Activated naive CD8-positive, alpha-beta T cell treated with anti-CD3 and anti-CD28 coated beads for 36 hours (primary cell): ENCODE data around the gene RAB26. TPM values are rescaled to one million over a fixed set of nuclear protein-coding genes. Genes with fewer than 3 reads are reported as not detected.
"Not testable (repeated sequence)": the region's sequence is repeated elsewhere in the genome, so short reads cannot be mapped to it uniquely, and the experiment has no call there.

Experiments used
- DNase-seq: peaks from one replicate; pipeline ENCODE4 v3.0.0; 2021
- H3K27ac Mint-ChIP-seq: one replicate; pipeline ENCODE4 v1.8.0; 2022; ENCODE audit warnings: mild to moderate bottlenecking, moderate library complexity, mixed read lengths
- H3K27me3 Mint-ChIP-seq: one replicate; pipeline ENCODE4 v1.8.0; 2022; ENCODE audit warnings: mild to moderate bottlenecking, mixed read lengths
- H3K36me3 Mint-ChIP-seq: one replicate; pipeline ENCODE4 v1.8.0; 2021; ENCODE audit warnings: mild to moderate bottlenecking, mixed read lengths
- H3K4me1 Mint-ChIP-seq: one replicate; pipeline ENCODE4 v1.8.0; 2021; ENCODE audit warnings: mixed read lengths
- H3K4me3 Mint-ChIP-seq: one replicate; pipeline ENCODE4 v1.8.0; 2022; ENCODE audit warnings: mild to moderate bottlenecking, moderate library complexity, mixed read lengths
- H3K9me3 Mint-ChIP-seq: one replicate; pipeline ENCODE4 v1.8.0; 2022; ENCODE audit warnings: mixed read lengths
- total RNA-seq, 2 experiments: library from RNA; stranded (reverse); gene quantifications; one replicate each; pipeline ENCODE4 v1.2.3, GENCODE V29; 2021

The RAB26 gene
- under 1 TPM; 0.26 to 0.35 TPM for total RNA-seq

DNA sequence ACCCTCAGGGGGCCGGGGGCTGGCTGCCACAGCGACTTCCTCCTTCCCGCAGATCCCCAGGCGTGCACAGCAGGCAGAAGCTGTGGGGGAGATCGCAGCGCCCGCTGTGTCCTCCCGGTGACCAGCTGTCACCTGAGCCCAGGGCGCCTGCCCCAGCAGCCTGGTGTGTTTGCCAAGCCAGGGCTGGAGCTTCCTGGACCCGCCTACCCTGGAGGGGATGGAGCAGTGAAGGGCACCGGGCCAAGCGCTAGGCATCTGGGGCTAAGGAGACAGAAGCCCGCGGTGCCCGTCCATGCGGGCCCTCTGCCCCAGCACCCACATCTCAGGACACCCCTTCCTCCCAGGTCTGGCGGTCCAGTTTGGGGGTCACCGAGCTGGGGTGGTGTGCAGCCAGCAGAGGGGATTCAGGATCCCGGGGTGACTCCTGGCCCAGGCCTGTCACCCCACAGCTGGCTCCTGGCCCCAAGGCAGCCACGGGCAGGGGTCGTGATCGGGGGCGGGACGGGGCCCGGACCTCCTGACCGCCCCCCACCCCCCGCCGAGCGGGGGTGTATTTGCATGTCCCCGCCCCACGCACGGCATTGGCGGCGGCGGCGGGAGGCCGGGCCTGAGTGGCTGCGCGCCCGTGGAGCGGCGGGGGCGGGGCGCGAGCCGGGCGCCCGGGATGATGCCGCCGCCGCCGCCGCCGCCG is at the start of gene RAB26:
RAB26 (plus strand) TSS at position 645 of the 691 bp plus-strand sequence. CDS start 159 bp downstream, outside the sequence.
- Mint-ChIP-seq H3K9me3 (no peaks in the 10 kb centered on the region), H3K27me3 (peaks cover 3% of the 10 kb centered on the region), H3K27ac (peak within 1 kb of the TSS; percentile 45), H3K4me3 (peak within 1 kb of the TSS; percentile 34), H3K36me3 (peaks cover 18% of the 10 kb centered on the region), H3K4me1 (peaks cover 23% of the 10 kb centered on the region)
- peak; percentile 65 for DNase-seq

GRCh38 chr16:2101581-2101980 is 46.8 kb upstream of the RAB26 start:
- not testable (repeated sequence) for DNase-seq, H3K4me3 Mint-ChIP-seq, H3K36me3 Mint-ChIP-seq, H3K27me3 Mint-ChIP-seq, H3K9me3 Mint-ChIP-seq, H3K27ac Mint-ChIP-seq, H3K4me1 Mint-ChIP-seq

DNA sequence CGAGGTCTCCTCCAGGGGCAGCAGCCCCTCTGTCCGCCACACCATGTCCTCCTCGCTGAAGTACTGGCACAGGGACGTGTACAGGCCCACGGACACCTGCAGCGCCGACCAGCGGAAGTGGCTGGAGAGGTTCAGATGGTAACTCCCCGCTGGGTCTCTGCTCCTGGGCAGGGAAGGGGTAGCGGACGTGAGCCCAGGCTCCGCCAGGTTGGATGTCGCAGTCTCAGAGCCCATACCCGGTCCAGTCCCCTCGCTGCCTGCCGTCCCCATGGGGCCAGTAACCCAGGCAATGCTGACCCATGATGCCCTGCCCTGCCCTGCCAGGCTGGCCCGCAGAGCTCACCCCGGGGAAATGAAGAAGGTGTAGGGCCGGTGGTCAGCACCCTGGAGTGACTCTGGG is 46.0 kb upstream of the RAB26 start:
- H3K27me3 Mint-ChIP-seq: no peaks in the 10 kb centered on the region
- peaks cover 1% of the 10 kb centered on the region for H3K36me3 Mint-ChIP-seq
- no peak overlapping the region for H3K27ac Mint-ChIP-seq
- H3K4me1 Mint-ChIP-seq: no peaks in the 10 kb centered on the region
- no peak for DNase-seq
- no peaks in the 10 kb centered on the region for H3K9me3 Mint-ChIP-seq
- no peak overlapping the region for H3K4me3 Mint-ChIP-seq

- H3K27me3 Mint-ChIP-seq, H3K9me3 Mint-ChIP-seq, H3K4me1 Mint-ChIP-seq, H3K27ac Mint-ChIP-seq, DNase-seq, H3K36me3 Mint-ChIP-seq, H3K4me3 Mint-ChIP-seq: not testable (repeated sequence)
These were observed 44.0 kb upstream of the RAB26 start for GRCh38 chr16:2104464-2104863.

- H3K4me3 Mint-ChIP-seq, H3K27ac Mint-ChIP-seq: not testable (repeated sequence)
These were observed 43.1 kb upstream of the RAB26 start for GRCh38 chr16:2105291-2105690.

DNA sequence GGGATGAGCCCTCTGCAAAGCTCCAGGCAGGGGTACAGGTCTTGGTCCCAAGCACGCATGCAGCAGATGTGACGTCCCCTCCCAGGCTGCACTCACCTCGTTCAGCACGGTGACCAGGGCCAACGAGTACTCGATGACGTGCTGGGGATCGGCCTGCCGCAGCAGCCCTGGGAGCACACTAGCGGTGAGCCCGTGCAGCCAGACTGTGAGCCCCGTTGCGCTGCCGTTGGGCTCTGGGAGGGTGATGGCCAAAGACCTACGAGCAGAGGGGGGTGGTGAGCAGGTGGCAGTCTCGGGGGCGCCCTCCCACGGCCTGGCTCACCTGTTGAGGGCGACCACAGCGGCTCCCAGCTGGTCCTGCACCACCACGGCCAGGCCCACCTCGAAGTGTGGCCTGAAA is 42.7 kb upstream of the RAB26 start:
- not testable (repeated sequence) for H3K36me3 Mint-ChIP-seq, H3K4me3 Mint-ChIP-seq, H3K27ac Mint-ChIP-seq, DNase-seq, H3K9me3 Mint-ChIP-seq, H3K27me3 Mint-ChIP-seq, H3K4me1 Mint-ChIP-seq

More at GRCh38 chr16:2105291-2105690, 43.1 kb upstream of the RAB26 start:
- not testable (repeated sequence) for DNase-seq, H3K4me1 Mint-ChIP-seq, H3K36me3 Mint-ChIP-seq, H3K27me3 Mint-ChIP-seq, H3K9me3 Mint-ChIP-seq

DNA sequence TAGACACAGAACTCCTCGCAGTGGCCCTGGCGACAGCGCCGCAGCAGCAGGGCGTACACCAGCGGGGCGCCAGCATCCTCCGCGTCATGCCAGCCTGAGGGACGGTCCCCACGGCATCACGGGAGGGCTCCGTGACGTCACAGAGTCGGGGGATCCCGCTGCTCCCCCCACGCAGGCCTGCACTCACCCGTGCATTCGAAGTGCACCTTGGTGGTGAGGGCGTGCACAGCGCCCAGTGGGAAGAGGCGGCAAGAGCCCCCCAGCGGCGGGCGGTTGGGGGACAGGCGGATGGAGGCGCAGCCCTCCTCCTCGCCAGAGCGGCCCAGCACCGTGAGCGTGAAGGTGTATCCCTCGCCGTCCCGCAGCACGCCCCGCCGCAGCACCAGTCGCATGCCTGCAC is 42.2 kb upstream of the RAB26 start:
- not testable (repeated sequence) for H3K27ac Mint-ChIP-seq, H3K9me3 Mint-ChIP-seq, DNase-seq

GRCh38 chr16:2107121-2107790 is 41.2 kb upstream of the RAB26 start:
- not testable (repeated sequence) for DNase-seq, H3K36me3 Mint-ChIP-seq, H3K9me3 Mint-ChIP-seq, H3K4me1 Mint-ChIP-seq, H3K4me3 Mint-ChIP-seq, H3K27me3 Mint-ChIP-seq, H3K27ac Mint-ChIP-seq

More for the DNA sequence above, 42.2 kb upstream of the RAB26 start:
- not testable (repeated sequence) for H3K4me3 Mint-ChIP-seq, H3K27me3 Mint-ChIP-seq, H3K36me3 Mint-ChIP-seq, H3K4me1 Mint-ChIP-seq

DNA sequence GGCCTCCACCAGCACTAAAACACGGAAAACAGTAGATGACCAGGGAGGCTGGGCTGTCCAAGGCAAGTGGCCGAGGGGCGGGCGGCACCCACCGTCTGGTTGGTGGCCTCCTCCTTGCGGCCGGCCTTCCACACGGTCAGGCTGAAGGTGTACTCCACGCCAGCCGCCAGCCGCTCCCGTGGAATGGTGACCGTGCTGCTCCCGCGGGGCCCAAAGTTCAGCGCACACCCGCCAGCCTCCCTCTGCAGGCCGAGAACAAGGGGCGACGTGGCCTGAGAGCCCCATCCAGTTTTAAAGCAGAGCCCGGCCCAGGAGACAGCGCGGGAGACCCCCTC is 40.7 kb upstream of the RAB26 start:
- H3K9me3 Mint-ChIP-seq, H3K27ac Mint-ChIP-seq, H3K4me1 Mint-ChIP-seq, H3K4me3 Mint-ChIP-seq, DNase-seq, H3K27me3 Mint-ChIP-seq, H3K36me3 Mint-ChIP-seq: not testable (repeated sequence)

DNA sequence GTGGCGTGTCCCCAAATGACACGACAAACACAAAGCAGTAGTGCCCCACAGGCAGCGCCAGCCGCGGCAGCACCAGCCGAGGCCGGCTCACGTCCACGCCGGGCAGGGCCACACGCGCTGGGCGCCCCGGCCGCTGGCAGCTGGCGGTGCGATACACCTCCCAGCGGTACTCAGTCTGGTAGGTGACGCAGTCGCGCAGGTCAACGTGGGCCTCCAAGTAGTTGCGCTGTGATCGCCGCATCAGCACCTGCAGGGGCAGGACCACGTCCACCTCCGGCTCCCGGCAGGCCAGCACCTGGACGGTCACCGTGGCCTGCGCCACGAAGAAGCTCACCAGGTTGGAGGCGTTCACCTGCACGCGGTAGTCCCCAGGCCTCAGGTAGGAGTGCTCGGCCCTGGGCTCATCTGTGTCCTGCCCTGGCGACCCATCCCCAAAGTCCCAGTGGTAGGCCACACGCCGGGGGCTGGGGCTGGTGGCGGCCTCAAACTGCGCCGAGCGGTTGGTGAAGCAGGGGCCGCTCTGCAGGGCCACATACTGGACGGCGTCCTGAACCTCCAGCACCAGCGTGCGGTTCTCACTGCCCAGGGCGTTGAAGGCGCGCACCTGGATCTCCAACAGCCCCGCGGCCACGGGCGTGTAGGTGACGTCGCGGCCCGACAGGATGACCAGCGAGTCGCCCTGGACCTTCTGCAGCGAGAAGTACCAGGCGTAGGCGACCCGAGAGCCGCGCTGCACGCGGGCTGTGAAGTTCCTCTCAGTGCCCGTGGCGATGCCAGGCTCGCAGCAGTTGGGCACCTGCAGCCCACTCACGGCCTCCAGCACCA is 39.8 kb upstream of the RAB26 start:
- not testable (repeated sequence) for H3K27ac Mint-ChIP-seq, H3K4me1 Mint-ChIP-seq, H3K4me3 Mint-ChIP-seq, H3K9me3 Mint-ChIP-seq, H3K27me3 Mint-ChIP-seq, DNase-seq, H3K36me3 Mint-ChIP-seq

- not testable (repeated sequence) for H3K4me1 Mint-ChIP-seq, DNase-seq, H3K27ac Mint-ChIP-seq, H3K4me3 Mint-ChIP-seq, H3K27me3 Mint-ChIP-seq, H3K9me3 Mint-ChIP-seq, H3K36me3 Mint-ChIP-seq
These were observed 39.2 kb upstream of the RAB26 start for GRCh38 chr16:2109271-2109580.

GRCh38 chr16:2109872-2110271 is 38.6 kb upstream of the RAB26 start:
- H3K27ac Mint-ChIP-seq, H3K4me1 Mint-ChIP-seq, H3K36me3 Mint-ChIP-seq, H3K27me3 Mint-ChIP-seq, H3K9me3 Mint-ChIP-seq, DNase-seq, H3K4me3 Mint-ChIP-seq: not testable (repeated sequence)

- not testable (repeated sequence) for H3K27me3 Mint-ChIP-seq, H3K36me3 Mint-ChIP-seq, H3K9me3 Mint-ChIP-seq, H3K4me3 Mint-ChIP-seq, DNase-seq, H3K4me1 Mint-ChIP-seq, H3K27ac Mint-ChIP-seq
These were observed 38.0 kb upstream of the RAB26 start for GRCh38 chr16:2110332-2111008.

- H3K4me3 Mint-ChIP-seq, H3K27ac Mint-ChIP-seq, H3K27me3 Mint-ChIP-seq, H3K36me3 Mint-ChIP-seq, H3K9me3 Mint-ChIP-seq, H3K4me1 Mint-ChIP-seq, DNase-seq: not testable (repeated sequence)
These were observed 37.4 kb upstream of the RAB26 start for GRCh38 chr16:2111009-2111353.
